Stimulated activated CD4-positive, alpha-beta T cell treated with anti-CD3 and anti-CD28 coated beads, TNF-alpha, amount 100 ng/mL, for 48 hours (primary cell): ENCODE data around the gene TWIST2.

Source experiments
- DNase-seq, 3 donors: peaks; one replicate each; pipeline ENCODE4 v3.0.0-alpha.2; 2020; ENCODE audit warnings: low read depth in 3 of 3

Gene TWIST2

GRCh38 chr2:238890131-238890530, 42.2 kb downstream of the TWIST2 start:
- DNase-seq = no peak

GRCh38 chr2:238890618-238891456, 43.0 kb downstream of the TWIST2 start:
- no peak for DNase-seq

GRCh38 chr2:238891457-238892203, 43.7 kb downstream of the TWIST2 start:
- DNase-seq = no peak

- no peak for DNase-seq
Measured at GRCh38 chr2:238892204-238892500, 44.3 kb downstream of the TWIST2 start.

GRCh38 chr2:238892796-238893195, 44.9 kb downstream of the TWIST2 start:
- DNase-seq = no peak

- DNase-seq = no peak
Measured at GRCh38 chr2:238893349-238894000, 45.6 kb downstream of the TWIST2 start.

- no peak for DNase-seq
Measured at GRCh38 chr2:238894226-238894949, 46.5 kb downstream of the TWIST2 start.

- no peak for DNase-seq
Measured at GRCh38 chr2:238894950-238895298, 47.0 kb downstream of the TWIST2 start.

- no peak for DNase-seq
Measured at GRCh38 chr2:238895361-238895882, 47.5 kb downstream of the TWIST2 start.

GRCh38 chr2:238895891-238896600, 48.2 kb downstream of the TWIST2 start:
- DNase-seq = no peak

- no peak for DNase-seq
Measured at GRCh38 chr2:238896641-238897040, 48.8 kb downstream of the TWIST2 start.

GRCh38 chr2:238897122-238897880, 49.4 kb downstream of the TWIST2 start:
- DNase-seq = no peak

- no peak for DNase-seq
Measured at GRCh38 chr2:238897911-238898311, 50.0 kb downstream of the TWIST2 start.

- no peak for DNase-seq
Measured at GRCh38 chr2:238898534-238899281, 50.8 kb downstream of the TWIST2 start.

- DNase-seq = no peak
Measured at GRCh38 chr2:238899386-238899785, 51.5 kb downstream of the TWIST2 start.

- DNase-seq = no peak
Measured at GRCh38 chr2:238900511-238900910, 52.6 kb downstream of the TWIST2 start.

- no peak for DNase-seq
Measured at GRCh38 chr2:238901461-238902057, 53.7 kb downstream of the TWIST2 start.

GRCh38 chr2:238902285-238902684, 54.4 kb downstream of the TWIST2 start:
- no peak for DNase-seq

- DNase-seq = no peak
Measured at GRCh38 chr2:238903141-238903540, 55.3 kb downstream of the TWIST2 start.
